ACHN (cell line): ENCODE measurements around the gene JOSD2.

Experiments
- DNase-seq: peaks from one replicate; pipeline ENCODE4 v3.0.0-alpha.2; 2015
- in situ Hi-C: cut with HindIII; loops from 2 replicates; pipeline ENCODE4 v1.10.0; 2017; ENCODE audit warnings: low sequenced_read_pairs, low pct_ligation_motif_present, low pct_unique_long_range_greater_than_20kb

Gene JOSD2

GRCh38 chr19:50500753-50501151 is 10.2 kb downstream of the JOSD2 start:
- DNase-seq: no peak
- in situ Hi-C loops: no loop called here

DNA sequence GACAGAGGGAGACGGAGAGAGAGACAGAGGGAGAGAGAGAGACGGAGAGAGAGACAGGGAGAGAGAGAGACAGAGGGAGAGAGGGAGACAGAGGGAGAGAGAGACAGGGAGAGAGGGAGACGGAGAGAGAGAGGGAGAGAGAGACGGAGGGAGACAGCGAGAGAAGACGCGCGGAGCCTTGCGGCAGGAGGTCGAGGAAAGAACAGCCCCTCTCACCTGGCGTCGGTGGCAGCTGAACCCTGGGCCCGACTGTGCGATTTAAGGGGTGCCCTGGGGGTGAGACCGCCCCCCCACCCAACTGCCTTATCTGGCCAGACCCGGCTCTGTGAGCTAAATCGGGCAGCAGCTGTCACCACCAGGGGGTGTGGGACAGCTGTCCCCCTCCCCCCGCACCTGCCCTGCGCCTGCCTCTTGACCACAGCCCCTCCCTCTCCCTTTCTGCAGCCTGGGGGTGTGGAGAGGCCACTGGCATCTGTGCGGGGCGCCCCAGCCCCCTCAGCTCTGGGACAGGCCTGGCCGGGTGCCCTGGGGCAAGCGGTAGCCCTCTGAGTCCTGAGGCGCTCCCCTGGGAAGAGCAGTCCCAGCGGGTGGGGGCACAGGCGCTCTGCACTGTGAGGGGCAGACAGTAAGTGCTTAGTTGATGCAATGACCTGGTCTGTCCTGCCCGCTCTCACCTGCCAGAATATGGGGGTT is 10.8 kb downstream of the JOSD2 start:
- peak; percentile 5 for DNase-seq
- in situ Hi-C loops: no loop called here

DNA sequence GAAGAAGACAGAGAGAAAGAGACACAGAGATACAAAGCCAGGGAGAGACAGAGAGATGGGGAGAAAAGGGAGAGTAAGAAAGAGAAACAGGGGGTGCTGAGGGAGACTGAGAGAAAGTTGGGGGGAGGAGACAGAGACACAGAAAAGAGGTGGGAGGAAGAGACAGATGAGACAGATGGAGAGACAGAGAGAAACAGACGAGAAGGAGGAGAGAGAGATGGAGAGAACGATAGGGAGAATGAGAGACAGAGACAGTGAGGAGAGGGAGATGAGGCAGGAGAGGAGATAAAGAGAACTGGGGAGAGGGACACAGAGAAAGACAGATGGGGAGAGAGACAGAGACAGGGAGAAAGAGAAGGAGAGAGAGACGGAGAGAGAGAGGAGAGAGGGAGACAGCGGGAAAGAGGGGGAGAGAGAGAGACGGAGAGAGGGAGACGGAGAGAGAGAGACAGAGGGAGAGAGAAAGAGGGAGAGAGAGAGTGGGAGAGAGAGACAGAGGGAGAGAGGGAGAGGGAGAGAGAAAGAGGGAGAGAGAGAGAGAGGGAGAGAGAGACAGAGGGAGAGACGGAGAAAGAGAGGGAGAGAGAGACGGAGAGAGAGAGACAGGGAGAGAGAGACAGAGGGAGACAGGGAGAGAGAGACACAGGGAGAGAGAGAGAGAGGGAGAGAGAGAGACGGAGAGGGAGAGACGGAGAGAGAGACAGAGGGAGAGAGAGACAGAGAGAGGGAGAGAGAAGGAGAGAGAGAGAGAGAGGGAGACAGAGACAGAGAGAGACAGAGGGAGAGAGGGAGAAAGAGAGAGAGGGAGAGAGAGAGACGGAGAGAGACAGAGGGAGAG is 12.6 kb downstream of the JOSD2 start:
- in situ Hi-C loops: no loop called here
- DNase-seq: no peak

DNA sequence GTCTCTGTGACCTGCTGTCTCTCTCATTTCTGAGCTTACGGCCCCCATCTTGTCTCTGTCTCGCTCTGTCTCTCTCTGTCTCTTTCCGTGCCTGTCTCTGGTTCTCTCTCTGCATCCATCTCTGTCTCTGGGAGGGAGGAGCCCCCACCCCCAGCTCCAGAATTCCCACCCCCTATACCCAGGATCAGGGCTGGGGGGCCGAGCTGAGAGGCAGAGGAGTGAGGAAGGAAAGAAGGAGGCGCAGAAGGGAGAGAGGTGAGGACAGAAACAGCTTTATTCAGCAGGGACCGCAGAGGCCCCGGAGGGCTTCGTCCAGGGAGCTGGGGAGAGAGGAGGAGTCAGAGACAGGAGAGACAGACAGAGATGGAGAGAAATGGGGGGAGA is 14.0 kb downstream of the JOSD2 start:
- in situ Hi-C loops: no loop called here
- DNase-seq: no peak

- no peak for DNase-seq
- in situ Hi-C loops: no loop called here
Measured at GRCh38 chr19:50496189-50497021, 14.6 kb downstream of the JOSD2 start.

DNA sequence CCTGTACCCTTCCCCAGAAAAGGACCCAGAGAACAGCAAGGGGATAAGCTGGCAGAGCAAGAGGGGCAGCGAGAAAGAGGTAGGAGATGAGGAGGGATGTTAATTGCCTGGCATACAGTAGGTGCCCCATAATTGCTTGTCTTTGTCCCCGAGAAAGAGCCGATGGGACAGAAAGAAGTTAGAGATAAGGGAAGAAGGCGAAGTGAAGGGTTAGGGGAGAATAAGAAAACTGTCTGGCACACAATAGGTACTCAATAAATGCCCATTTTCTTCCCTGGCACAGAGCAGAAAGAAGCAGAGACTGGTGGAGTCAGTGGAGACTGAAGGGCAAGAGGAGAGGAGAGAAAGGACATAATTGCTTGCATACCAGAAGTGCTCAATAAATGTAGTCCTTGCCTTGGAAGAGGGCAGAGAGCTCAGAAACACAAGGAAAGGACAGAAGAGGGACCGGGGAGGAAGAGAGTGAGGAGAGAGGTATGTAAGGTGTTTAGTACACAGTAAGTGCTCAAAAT is 15.9 kb downstream of the JOSD2 start:
- in situ Hi-C loops: no loop called here
- DNase-seq: no peak

DNA sequence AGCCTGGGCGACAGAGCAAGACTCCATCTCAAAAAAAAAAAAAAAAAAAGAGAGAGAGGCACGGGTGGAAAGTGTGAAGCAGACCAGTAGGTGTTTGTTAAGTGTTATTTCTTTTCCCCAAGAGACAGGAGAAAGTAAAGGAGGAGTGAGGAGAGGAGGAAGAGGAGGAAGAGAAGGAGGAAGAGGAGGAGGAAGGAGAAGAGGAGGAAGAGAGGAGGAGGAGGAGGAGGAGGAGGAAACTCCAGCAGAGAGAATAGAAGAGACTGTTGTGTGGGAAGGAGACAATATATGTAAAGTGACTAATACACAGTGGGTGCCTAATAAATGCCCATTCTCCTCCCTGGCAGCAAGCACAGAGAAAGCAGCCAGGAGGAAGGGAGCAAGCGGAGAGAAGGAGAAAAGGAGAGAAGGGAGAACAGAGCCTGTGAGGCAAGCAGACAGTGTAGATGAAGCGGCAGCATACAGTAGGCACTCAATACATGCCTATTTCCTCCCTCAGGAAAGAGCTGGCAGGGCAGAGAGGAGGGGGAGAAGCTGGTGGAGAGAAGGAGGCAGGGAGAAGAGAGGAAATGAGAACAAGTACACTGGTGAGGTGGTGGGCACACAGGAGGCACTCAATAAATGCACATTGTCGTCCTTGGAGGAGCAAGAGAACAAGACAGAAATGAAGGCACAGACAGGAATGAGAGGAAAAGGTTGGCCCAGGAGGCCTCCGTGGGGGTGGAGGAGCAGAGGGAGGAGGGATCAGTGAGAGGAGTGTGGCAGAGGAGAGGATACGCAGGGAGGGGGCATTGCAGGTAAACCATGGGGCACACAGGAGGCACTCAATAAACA is 16.6 kb downstream of the JOSD2 start:
- in situ Hi-C loops: no loop called here
- no peak for DNase-seq

DNA sequence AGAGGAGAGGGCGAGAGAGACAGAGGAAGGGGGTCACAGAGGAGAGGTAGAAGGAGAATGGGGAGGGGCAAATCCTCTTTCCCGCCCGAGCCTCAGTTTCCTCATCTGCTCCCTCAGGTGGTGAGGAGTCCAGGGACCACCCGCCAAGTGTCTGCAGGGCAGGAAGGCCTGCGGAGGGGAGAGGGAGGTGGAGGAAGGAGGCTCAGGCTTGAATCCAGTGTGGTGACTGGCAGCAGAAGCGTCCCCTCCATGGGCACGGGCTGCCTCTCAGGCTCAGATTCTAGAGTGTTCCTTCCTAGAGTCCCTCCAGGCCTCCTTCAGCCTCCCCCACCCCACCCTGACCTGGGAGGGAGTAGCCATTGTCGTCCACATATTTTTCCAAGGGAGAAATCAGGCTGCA is 17.8 kb downstream of the JOSD2 start:
- no peak for DNase-seq
- in situ Hi-C loops: no loop called here

- no peak for DNase-seq
- in situ Hi-C loops: no loop called here
Measured at GRCh38 chr19:50492303-50493052, 18.5 kb downstream of the JOSD2 start.

GRCh38 chr19:50490991-50491472 is 20.0 kb downstream of the JOSD2 start:
- in situ Hi-C loops: no loop called here
- DNase-seq: no peak

DNA sequence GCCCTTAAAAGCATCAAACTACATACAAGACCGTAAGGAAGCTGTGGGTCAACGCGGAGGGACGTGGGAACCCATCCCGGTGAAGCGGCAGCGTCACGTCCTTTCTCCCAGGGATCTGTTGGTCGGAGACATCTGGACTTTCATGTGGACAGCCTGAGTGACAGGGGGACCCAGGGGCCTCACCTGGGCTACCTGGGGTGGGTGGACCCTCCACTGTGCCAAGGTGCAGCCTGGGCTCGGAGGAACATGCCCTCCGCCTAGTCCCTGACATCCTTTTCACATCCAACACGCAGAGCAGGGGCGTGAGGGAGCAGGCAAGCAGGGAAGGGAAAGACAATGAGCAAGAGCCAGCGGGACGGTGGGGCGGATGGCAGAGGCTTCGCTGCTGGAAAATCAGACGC is 20.6 kb downstream of the JOSD2 start:
- DNase-seq: no peak
- in situ Hi-C loops: no loop called here

- in situ Hi-C loops: no loop called here
- no peak for DNase-seq
Measured at GRCh38 chr19:50489461-50490011, 21.5 kb downstream of the JOSD2 start.

GRCh38 chr19:50488389-50489194 is 22.4 kb downstream of the JOSD2 start:
- no peak for DNase-seq
- in situ Hi-C loops: no loop called here

- in situ Hi-C loops: no loop called here
- peak; percentile 44 for DNase-seq
Measured at GRCh38 chr19:50486823-50487515, 24.0 kb downstream of the JOSD2 start.

DNA sequence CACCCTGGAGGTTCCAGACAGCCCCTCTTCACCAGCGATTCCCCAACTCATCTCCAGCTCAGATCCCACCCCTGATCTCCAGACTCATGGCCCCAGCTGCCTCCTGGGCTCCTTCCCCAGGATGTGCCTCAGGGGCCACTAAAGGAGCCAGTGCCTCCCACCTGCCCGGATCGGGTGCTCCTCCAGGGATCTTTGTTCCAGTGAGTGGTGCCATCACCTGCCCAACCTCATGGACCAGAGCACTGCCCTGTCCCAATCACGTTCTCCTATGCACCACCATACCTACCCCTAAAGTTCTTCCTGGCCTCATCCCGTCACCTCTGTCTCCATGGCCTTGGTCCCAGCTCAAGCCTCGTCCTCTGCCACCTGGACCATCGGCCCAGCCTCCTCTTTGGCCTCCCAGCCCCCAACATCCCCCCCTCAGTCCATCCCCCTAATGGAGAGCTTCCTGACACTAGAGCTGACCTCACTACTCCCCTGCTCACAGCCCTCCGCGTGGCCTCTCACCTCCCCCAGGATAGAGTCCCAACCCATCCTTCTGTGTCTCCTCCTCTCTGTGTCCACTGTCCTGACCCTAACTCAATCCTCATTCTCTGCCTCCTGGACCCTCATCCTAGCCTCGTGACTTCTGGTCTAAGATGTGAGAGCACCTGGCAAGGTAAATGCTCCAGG is 25.6 kb downstream of the JOSD2 start:
- DNase-seq: no peak
- in situ Hi-C loops: no loop called here
